GM19023 (cell line): ENCODE measurements around the gene NFKBIL1.

Source experiments
- ATAC-seq: cut with Tn5 transposase; IDR thresholded peaks from one replicate; pipeline ENCODE4 v1.9.1; 2021; ENCODE audit warnings: mild to moderate bottlenecking, moderate library complexity; ENCODE audit not compliant: unreplicated experiment

The NFKBIL1 gene

DNA sequence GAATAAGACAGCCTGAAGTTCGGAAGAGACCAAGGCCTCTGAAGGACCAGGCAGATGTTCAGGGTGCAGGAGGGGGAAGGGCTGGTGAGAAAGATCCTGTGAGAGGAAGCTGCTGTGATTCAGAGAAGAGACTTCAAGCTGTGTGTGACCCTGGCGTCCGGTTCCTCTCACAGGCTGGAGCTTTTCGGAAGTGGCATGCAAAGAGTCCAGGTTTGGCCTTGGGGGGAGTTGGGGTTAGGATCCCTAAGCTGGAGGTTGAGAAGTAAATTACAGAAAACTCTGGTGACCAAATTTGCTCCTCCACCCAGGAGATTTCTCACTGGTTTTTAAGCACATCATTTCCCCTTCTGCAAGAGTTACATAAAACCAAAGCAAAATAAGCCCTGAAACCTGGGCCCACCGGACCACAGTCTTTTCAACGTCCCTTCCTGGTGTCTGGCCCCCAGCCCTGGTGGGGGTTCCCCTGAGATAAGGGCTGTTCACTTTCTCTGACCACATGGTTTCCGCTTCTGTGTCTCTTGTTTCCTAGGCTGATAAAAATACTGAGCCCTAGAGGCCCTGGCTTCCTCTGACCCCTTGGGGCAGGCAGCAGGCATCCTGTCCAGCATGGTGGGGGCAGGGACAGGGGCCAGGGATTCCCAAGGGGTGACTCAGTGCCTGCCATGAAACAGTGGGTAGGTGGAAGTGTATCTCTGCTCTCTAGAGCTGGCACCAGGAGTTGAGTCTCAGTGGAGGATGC, 12.7 kb downstream of the NFKBIL1 start:
- peak; percentile 68 for ATAC-seq

- ATAC-seq = no peak
These were observed 13.3 kb downstream of the NFKBIL1 start for GRCh38 chr6:31560697-31561058.

GRCh38 chr6:31567531-31568370, 20.3 kb downstream of the NFKBIL1 start:
- ATAC-seq = no peak

GRCh38 chr6:31568537-31568961, 21.1 kb downstream of the NFKBIL1 start:
- peak; percentile 58 for ATAC-seq

- no peak for ATAC-seq
These were observed 22.6 kb downstream of the NFKBIL1 start for GRCh38 chr6:31569861-31570536.

- ATAC-seq = peak; percentile 54
These were observed 24.9 kb downstream of the NFKBIL1 start, which contains the start of gene LTA for GRCh38 chr6:31572041-31572911. TSS of gene LTA (plus strand) at chr6:31572289. CDS start at chr6:31572743, 454 bp downstream.

DNA sequence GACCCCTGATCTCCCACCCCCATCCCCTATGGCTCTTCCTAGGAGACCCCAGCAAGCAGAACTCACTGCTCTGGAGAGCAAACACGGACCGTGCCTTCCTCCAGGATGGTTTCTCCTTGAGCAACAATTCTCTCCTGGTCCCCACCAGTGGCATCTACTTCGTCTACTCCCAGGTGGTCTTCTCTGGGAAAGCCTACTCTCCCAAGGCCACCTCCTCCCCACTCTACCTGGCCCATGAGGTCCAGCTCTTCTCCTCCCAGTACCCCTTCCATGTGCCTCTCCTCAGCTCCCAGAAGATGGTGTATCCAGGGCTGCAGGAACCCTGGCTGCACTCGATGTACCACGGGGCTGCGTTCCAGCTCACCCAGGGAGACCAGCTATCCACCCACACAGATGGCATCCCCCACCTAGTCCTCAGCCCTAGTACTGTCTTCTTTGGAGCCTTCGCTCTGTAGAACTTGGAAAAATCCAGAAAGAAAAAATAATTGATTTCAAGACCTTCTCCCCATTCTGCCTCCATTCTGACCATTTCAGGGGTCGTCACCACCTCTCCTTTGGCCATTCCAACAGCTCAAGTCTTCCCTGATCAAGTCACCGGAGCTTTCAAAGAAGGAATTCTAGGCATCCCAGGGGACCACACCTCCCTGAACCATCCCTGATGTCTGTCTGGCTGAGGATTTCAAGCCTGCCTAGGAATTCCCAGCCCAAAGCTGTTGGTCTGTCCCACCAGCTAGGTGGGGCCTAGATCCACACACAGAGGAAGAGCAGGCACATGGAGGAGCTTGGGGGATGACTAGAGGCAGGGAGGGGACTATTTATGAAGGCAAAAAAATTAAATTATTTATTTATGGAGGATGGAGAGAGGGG, 26.1 kb downstream of the NFKBIL1 start:
- ATAC-seq = no peak

- ATAC-seq = no peak
These were observed 27.0 kb downstream of the NFKBIL1 start for GRCh38 chr6:31574106-31575061.

GRCh38 chr6:31575335-31575901, 28.0 kb downstream of the NFKBIL1 start, which contains the start of gene TNF:
TSS of gene TNF (plus strand) at chr6:31575565. CDS start at chr6:31575742, 177 bp downstream.
- ATAC-seq = no peak

- no peak for ATAC-seq
These were observed 28.7 kb downstream of the NFKBIL1 start for GRCh38 chr6:31575952-31576685.

- no peak for ATAC-seq
These were observed 29.6 kb downstream of the NFKBIL1 start for GRCh38 chr6:31576897-31577578.

- no peak for ATAC-seq
These were observed 30.2 kb downstream of the NFKBIL1 start for GRCh38 chr6:31577579-31577966.

DNA sequence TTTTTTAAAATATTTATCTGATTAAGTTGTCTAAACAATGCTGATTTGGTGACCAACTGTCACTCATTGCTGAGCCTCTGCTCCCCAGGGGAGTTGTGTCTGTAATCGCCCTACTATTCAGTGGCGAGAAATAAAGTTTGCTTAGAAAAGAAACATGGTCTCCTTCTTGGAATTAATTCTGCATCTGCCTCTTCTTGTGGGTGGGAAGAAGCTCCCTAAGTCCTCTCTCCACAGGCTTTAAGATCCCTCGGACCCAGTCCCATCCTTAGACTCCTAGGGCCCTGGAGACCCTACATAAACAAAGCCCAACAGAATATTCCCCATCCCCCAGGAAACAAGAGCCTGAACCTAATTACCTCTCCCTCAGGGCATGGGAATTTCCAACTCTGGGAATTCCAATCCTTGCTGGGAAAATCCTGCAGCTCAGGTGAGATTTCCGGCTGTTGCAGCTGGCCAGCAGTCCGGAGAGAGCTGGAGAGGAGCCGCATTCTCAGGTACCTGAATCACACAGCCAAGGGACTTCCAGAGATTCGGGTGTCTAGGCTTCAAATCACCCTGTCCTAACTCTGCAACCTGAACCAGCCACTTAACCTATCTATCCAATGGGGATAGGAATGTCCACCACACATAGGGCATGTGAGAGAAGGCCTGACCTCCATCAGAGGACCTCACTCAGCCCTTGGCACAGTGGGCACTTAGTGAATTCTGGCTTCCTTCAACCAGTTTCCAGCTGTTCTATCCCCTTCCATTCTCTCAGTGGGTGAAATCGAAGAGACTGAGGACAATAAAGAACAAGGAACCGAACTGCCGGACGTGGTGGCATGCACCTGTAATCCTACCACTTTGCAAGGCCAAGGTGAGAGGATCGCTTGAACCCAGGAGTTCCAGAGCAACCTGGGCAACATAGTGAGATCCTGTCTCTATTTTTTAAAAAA, 31.0 kb downstream of the NFKBIL1 start:
- ATAC-seq = no peak

- ATAC-seq = no peak
These were observed 31.7 kb downstream of the NFKBIL1 start for GRCh38 chr6:31579119-31579505.

- no peak for ATAC-seq
These were observed 32.4 kb downstream of the NFKBIL1 start for GRCh38 chr6:31579546-31580437.
